Activated naive CD8-positive, alpha-beta T cell (primary cell): ENCODE data around the gene ARL4C.

Experiments used
- H3K27ac Mint-ChIP-seq: one replicate; pipeline ENCODE4 v1.8.0; 2021; ENCODE audit warnings: mixed read lengths
- H3K27me3 Mint-ChIP-seq: one replicate; pipeline ENCODE4 v1.8.0; 2021; ENCODE audit warnings: mixed read lengths
- H3K36me3 Mint-ChIP-seq: one replicate; pipeline ENCODE4 v1.8.0; 2021; ENCODE audit warnings: mixed read lengths
- H3K4me1 Mint-ChIP-seq: one replicate; pipeline ENCODE4 v1.8.0; 2021; ENCODE audit warnings: low read depth, mixed read lengths
- H3K4me3 Mint-ChIP-seq: one replicate; pipeline ENCODE4 v1.8.0; 2021; ENCODE audit warnings: mild to moderate bottlenecking, mixed read lengths
- H3K9me3 Mint-ChIP-seq: one replicate; pipeline ENCODE4 v1.8.0; 2021; ENCODE audit warnings: low read depth, mixed read lengths

ARL4C gene

DNA sequence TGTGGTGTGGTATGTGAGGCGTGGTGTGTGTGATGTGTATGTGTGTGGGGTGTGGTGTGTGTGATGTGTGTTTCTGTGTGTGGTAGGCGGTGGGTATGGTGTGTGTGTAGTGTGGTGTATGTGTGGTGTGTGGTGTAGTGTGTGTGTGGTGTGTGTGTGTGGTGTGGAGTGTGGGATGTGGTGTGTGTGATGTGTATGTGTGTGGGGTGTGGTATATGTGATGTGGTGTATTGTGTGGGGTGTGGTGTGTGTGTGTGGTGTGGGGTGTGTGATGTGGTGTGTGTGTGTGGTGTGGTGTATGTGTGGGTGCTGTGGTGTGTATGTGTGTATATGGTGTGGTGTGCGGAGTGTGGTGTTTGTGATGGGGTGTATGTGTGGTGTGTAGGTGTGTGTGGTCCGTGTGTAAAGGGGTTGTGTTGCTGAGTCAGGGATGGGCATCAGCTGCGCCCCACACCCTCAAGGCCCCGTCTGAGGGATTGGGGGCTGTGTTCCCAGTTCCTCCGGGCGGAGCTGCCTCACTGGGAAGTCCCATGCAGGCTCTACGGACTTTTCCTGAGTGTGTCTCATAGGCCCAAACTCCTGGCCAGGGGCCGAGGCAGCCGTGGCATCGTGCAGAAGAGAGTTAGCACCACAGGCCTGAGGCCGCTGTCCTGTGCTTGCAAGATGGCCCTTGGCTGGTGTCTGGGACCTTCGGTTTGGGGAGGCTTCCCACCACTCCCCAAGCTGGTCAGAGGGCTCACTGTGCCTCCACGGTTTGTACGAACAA is 18.2 kb upstream of the ARL4C start:
- Mint-ChIP-seq H3K27ac (no peak overlapping the region), H3K9me3 (no peaks in the 10 kb centered on the region), H3K4me3 (no peak overlapping the region), H3K36me3 (no peaks in the 10 kb centered on the region), H3K27me3 (no peaks in the 10 kb centered on the region), H3K4me1 (no peaks in the 10 kb centered on the region)

- H3K27me3 Mint-ChIP-seq, result no peaks in the 10 kb centered on the region
Observed at GRCh38 chr2:234514099-234514498, 17.2 kb upstream of the ARL4C start.

DNA sequence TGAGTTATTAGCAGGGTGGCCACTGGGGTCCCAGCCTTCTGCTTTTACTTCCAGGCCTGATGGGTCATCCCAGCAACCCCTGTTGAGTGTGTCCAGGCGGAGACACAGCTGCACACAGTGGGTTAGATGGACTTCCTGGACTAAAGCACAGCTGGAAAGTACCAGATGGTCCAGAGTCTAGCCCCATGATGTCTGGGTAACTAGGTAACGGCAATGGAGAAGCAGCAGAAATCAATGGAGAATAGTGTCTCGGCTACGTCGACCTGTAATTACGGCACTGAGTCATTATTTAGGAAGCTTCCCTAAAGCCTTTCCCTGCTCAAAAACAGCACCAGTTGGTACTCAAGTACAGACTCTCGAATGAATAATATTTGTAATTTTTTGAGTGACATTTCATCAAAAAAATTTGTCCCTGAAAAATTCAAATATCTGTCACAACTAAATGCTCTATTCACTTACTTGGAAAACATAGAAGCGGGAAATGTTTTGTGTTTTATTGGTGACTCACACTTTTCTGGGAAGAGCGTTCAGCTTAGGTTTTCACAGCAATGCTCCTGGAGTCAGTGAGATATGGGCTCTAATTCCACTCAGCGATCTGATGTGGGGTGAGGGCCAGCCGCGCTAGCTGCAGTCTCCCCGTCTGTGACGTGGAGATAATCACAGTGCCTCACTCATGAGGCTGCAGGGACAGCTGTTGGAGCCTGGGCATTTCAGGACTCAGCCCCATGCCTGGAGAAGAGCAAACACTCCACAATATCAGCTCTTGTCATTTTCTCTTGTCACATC is 16.2 kb upstream of the ARL4C start:
- Mint-ChIP-seq H3K4me1 (no peaks in the 10 kb centered on the region), H3K27ac (no peak overlapping the region), H3K36me3 (no peaks in the 10 kb centered on the region), H3K27me3 (no peaks in the 10 kb centered on the region), H3K4me3 (no peak overlapping the region), H3K9me3 (no peaks in the 10 kb centered on the region)

More at GRCh38 chr2:234514099-234514498, 17.2 kb upstream of the ARL4C start:
- H3K4me3 Mint-ChIP-seq, result no peak overlapping the region
- no peaks in the 10 kb centered on the region for H3K36me3 Mint-ChIP-seq
- H3K4me1 Mint-ChIP-seq, result no peaks in the 10 kb centered on the region
- H3K27ac Mint-ChIP-seq, result no peak overlapping the region
- H3K9me3 Mint-ChIP-seq, result no peaks in the 10 kb centered on the region

- H3K27ac Mint-ChIP-seq, result no peak overlapping the region
- no peak overlapping the region for H3K4me3 Mint-ChIP-seq
- H3K27me3 Mint-ChIP-seq, result no peaks in the 10 kb centered on the region
- H3K36me3 Mint-ChIP-seq, result no peaks in the 10 kb centered on the region
- peaks cover 25% of the 10 kb centered on the region for H3K4me1 Mint-ChIP-seq
- no peaks in the 10 kb centered on the region for H3K9me3 Mint-ChIP-seq
Observed at GRCh38 chr2:234502919-234503285, 6.0 kb upstream of the ARL4C start.

DNA sequence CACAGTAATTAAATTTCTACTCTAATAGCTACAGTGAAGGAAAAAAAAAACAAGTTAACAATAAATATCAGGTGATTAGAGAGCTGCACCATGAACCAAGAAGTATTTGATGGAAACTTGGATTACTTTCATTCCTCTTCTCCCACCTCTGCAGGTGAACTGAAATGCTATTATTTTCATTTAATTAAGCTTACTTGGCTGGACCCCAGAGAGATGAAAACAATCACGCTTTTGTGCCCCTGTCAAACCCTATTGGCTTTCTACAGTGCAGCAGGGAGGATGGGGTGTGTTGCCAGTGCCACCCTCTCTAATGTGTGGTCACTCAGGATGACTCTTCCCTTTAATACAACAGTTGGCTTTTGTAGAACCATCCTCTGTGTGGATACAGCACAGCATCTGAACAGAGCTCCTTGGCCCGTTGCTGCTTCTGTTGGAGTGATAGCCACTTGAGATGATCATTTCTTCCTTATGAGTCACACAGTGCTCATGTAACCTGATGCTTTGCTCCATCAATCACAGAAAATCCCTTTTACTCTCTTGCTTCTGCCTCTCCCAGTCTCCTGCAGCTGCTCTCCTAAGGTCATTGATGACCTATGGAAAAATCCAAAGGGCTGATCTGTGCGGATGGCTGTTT is 5.5 kb upstream of the ARL4C start:
- Mint-ChIP-seq H3K9me3 (no peaks in the 10 kb centered on the region), H3K27me3 (no peaks in the 10 kb centered on the region), H3K4me3 (no peak overlapping the region), H3K27ac (no peak overlapping the region), H3K36me3 (no peaks in the 10 kb centered on the region), H3K4me1 (peaks cover 27% of the 10 kb centered on the region)

DNA sequence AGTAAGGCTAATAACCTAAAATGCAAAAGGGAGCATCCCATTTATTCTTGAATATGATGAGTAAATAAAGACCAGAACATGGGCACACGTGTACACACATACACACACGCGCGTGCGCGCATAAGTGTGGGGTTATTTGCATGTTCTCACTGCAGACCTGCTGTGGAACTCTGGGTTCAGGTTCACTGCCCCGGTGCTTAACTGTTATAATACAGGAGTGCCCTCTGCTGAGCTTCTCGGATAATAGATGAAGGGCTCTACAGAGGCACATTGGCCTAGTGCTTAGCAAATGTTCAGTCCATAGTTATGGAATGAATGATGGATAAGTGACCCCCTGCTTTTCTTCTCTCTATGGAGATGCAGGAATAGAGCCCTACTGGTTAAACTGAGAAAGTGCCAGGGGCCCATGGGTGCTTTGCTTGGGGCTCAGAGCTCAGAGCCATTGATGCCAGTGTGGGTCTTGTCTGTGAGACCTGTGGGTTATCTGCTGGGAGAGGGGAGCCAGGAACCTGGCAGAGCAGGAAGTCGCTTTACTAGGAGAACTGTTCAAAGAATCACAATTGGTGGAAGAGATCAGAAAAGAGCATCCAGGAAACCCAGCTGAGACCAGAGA is 3.6 kb upstream of the ARL4C start:
- peak overlapping the region; percentile 21 for H3K4me3 Mint-ChIP-seq
- H3K27ac Mint-ChIP-seq, result peak overlapping the region; percentile 14

DNA sequence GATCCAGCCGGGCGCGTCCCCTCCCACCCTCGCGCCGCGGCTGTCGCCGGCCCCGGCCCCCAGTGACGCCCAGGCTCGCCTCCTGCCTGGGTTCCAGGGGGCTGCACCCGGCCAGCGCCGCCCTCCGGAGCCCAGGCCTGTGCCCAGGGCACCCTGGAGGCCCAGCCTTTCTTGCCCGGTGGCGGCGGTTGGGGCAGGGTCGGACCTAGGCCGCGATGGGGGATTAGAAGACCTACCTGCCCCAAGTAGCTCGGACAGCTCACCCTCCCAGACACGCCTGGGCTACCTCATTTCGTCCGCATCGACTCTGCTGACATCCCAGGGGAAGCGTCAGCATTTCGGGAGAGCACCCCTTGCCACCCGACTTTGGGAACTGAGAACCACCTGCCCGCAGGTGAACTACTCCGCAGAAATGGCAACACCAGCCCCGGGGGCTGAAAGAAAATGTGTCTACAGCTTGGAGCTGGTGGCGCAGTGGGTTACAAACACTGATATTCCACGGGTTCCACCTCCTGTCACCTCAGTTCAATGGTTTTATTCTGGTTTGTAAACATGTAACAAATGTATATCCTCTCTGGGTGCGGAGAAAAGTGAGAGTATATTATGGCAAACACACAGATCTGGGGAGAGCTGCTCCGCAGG is 834 bp upstream of the ARL4C start:
- Mint-ChIP-seq H3K4me3 (peak overlapping the region; percentile 88), H3K36me3 (no peaks in the 10 kb centered on the region), H3K27me3 (no peaks in the 10 kb centered on the region), H3K4me1 (peaks cover 42% of the 10 kb centered on the region), H3K9me3 (no peaks in the 10 kb centered on the region), H3K27ac (peak overlapping the region; percentile 90)

More for the DNA sequence above, 3.6 kb upstream of the ARL4C start:
- Mint-ChIP-seq H3K27me3 (no peaks in the 10 kb centered on the region), H3K36me3 (no peaks in the 10 kb centered on the region), H3K9me3 (no peaks in the 10 kb centered on the region), H3K4me1 (peaks cover 30% of the 10 kb centered on the region)

DNA sequence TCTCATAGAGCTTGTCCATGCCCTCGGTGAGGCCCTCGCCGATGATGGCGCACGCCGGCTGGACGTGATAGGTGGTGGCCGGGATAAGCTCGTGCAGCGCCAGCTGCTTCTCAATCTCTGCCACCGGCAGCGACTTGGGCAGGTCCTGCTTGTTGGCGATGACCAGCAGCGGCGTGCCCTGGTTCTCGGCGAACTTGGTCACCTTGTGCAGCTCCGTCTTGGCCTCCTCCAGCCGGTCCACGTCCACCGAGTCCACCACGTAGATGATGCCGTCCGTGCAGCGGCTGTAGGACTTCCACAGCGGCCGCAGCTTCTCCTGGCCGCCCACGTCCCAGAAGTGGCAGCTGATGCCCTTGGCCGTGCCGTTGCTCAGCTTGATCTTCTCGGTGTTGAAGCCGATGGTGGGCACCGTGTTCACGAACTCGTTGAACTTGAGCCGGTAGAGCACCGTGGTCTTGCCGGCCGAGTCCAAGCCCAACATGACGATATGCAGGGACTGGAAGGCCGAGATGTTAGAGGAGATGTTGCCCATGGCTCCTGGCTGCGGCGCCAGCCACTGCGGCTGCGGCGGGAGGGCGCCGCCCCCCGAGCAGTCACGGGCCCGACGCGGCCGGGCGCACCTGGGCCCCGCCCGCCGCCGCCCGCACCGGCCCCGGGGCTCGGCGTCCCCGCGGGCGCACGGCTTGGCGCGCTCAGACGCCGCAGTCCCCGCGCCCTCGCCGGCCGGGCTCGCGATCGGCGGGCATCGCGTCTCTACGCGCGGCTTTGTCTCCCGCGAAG is 636 bp downstream of the ARL4C start:
- Mint-ChIP-seq H3K27me3 (no peaks in the 10 kb centered on the region), H3K9me3 (no peaks in the 10 kb centered on the region), H3K27ac (peak overlapping the region; percentile 93), H3K4me1 (peaks cover 55% of the 10 kb centered on the region), H3K4me3 (peak overlapping the region; percentile 97), H3K36me3 (no peaks in the 10 kb centered on the region)

- Mint-ChIP-seq H3K36me3 (no peaks in the 10 kb centered on the region), H3K27me3 (no peaks in the 10 kb centered on the region), H3K4me1 (peaks cover 63% of the 10 kb centered on the region), H3K9me3 (no peaks in the 10 kb centered on the region), H3K4me3 (peak overlapping the region; percentile 97), H3K27ac (peak overlapping the region; percentile 93)
Observed at GRCh38 chr2:234495251-234496054, 1.4 kb downstream of the ARL4C start.

- Mint-ChIP-seq H3K4me1 (peaks cover 63% of the 10 kb centered on the region), H3K36me3 (no peaks in the 10 kb centered on the region), H3K4me3 (peak overlapping the region; percentile 97), H3K9me3 (no peaks in the 10 kb centered on the region), H3K27me3 (no peaks in the 10 kb centered on the region), H3K27ac (peak overlapping the region; percentile 93)
Observed at GRCh38 chr2:234494361-234495250, 2.3 kb downstream of the ARL4C start.

DNA sequence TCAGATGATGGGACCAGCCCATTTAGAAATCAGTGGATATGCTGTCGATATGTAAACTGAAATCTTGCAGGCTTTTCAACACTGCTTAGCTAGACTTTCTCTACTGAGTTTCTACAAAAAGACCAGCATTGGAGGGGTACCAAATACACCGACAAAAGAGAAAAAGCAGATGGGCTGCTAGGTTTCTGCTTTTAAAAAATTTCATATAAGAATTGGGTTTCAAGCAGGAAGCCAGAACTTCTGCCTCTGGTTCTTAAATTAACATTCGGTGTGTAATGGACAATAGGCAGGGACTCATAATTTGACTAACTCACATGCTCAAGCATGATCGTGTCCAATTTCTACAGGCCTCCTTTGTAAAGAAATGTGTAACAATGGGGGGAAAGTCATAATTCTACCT is 3.1 kb downstream of the ARL4C start:
- no peaks in the 10 kb centered on the region for H3K9me3 Mint-ChIP-seq
- H3K4me3 Mint-ChIP-seq, result peak overlapping the region; percentile 97
- H3K36me3 Mint-ChIP-seq, result no peaks in the 10 kb centered on the region
- H3K27me3 Mint-ChIP-seq, result no peaks in the 10 kb centered on the region
- H3K4me1 Mint-ChIP-seq, result peaks cover 63% of the 10 kb centered on the region
- peak overlapping the region; percentile 92 for H3K27ac Mint-ChIP-seq

- Mint-ChIP-seq H3K9me3 (no peaks in the 10 kb centered on the region), H3K27ac (peak overlapping the region; percentile 92), H3K4me3 (peak overlapping the region; percentile 97), H3K27me3 (no peaks in the 10 kb centered on the region), H3K4me1 (peaks cover 63% of the 10 kb centered on the region), H3K36me3 (no peaks in the 10 kb centered on the region)
Observed at GRCh38 chr2:234492717-234493485, 4.0 kb downstream of the ARL4C start.
